ENCODE measurements around the gene CROT. TPM values are rescaled to one million over a fixed set of nuclear protein-coding genes. Genes with fewer than 3 reads are reported as not detected.
A peak's percentile ranks its signal among the peaks of the same experiment; 100 is the strongest.

The CROT gene
- total and polyA plus RNA-seq, 5 donors from 2014 or later: 5.8 to 12.4 (median 6.7) TPM

- Histone ChIP-seq H3K4me1 (ENCODE audit: control insufficient read depth, insufficient read depth, low read length, poor library complexity, severe bottlenecking) (no peaks in the 10 kb centered on the region), H3K36me3 (ENCODE audit: control insufficient read depth, insufficient read depth, low read length) (peaks cover 9% of the 10 kb centered on the region), H3K27ac (ENCODE audit: insufficient read depth, low read length, poor library complexity, severe bottlenecking) (no peak overlapping the region), H3K9me3 (ENCODE audit: control insufficient read depth in 2 of 2, low read length in 2 of 2) (peaks cover 20 to 38% of the 10 kb centered on the region in 2 experiments), H3K4me3 (ENCODE audit: low read depth, low read length) (no peak overlapping the region), H3K27me3 (ENCODE audit: control insufficient read depth, insufficient read depth, low read length) (no peaks in the 10 kb centered on the region)
- peaks cover 0 to 3% (median 0%) of the 10 kb centered on the region in 4 donors for H3K4me1 Mint-ChIP-seq
- peaks cover 55% of the 10 kb centered on the region for H3K36me3 Mint-ChIP-seq
- H3K4me3 Mint-ChIP-seq: no peak overlapping the region
- no peak overlapping the region for H3K27ac Mint-ChIP-seq
- H3K27me3 Mint-ChIP-seq: no peaks in the 10 kb centered on the region
- H3K9me3 Mint-ChIP-seq: peaks cover 2 to 37% (median 15%) of the 10 kb centered on the region in 7 donors
- ATAC-seq (ENCODE audit: low read depth in 2 of 2) (no peak), DNase-seq (no peak)
Observed at GRCh38 chr7:87330942-87331341, 14.5 kb upstream of the CROT start.

GRCh38 chr7:87331687-87332252 lies 13.7 kb upstream of the CROT start:
- Histone ChIP-seq H3K27me3 (ENCODE audit: control insufficient read depth, insufficient read depth, low read length) (no peaks in the 10 kb centered on the region), H3K27ac (ENCODE audit: insufficient read depth, low read length, poor library complexity, severe bottlenecking) (no peak overlapping the region), H3K4me3 (ENCODE audit: low read depth, low read length) (no peak overlapping the region), H3K4me1 (ENCODE audit: control insufficient read depth, insufficient read depth, low read length, poor library complexity, severe bottlenecking) (no peaks in the 10 kb centered on the region), H3K9me3 (ENCODE audit: control insufficient read depth in 2 of 2, low read length in 2 of 2) (peaks cover 20 to 35% of the 10 kb centered on the region in 2 experiments), H3K36me3 (ENCODE audit: control insufficient read depth, insufficient read depth, low read length) (peaks cover 9% of the 10 kb centered on the region)
- H3K27me3 Mint-ChIP-seq: no peaks in the 10 kb centered on the region
- no peak overlapping the region for H3K27ac Mint-ChIP-seq
- H3K36me3 Mint-ChIP-seq: peaks cover 56% of the 10 kb centered on the region
- peaks cover 0 to 3% (median 0%) of the 10 kb centered on the region in 4 donors for H3K4me1 Mint-ChIP-seq
- no peak for ATAC-seq (ENCODE audit: low read depth in 2 of 2)
- DNase-seq: no peak
- H3K9me3 Mint-ChIP-seq: peaks cover 2 to 35% (median 15%) of the 10 kb centered on the region in 7 donors
- H3K4me3 Mint-ChIP-seq: no peak overlapping the region

GRCh38 chr7:87332321-87332720 lies 13.1 kb upstream of the CROT start:
- DNase-seq (no peak), ATAC-seq (ENCODE audit: low read depth in 2 of 2) (no peak)
- Mint-ChIP-seq H3K4me3 (no peak overlapping the region), H3K27ac (no peak overlapping the region), H3K36me3 (peaks cover 53% of the 10 kb centered on the region), H3K27me3 (no peaks in the 10 kb centered on the region), H3K4me1 (no peaks in the 10 kb centered on the region), H3K9me3 (peaks cover 2 to 30% (median 11%) of the 10 kb centered on the region in 7 donors)
- Histone ChIP-seq H3K27me3 (ENCODE audit: control insufficient read depth, insufficient read depth, low read length) (no peaks in the 10 kb centered on the region), H3K27ac (ENCODE audit: insufficient read depth, low read length, poor library complexity, severe bottlenecking) (no peak overlapping the region), H3K4me3 (ENCODE audit: low read depth, low read length) (no peak overlapping the region), H3K36me3 (ENCODE audit: control insufficient read depth, insufficient read depth, low read length) (peaks cover 9% of the 10 kb centered on the region), H3K9me3 (ENCODE audit: control insufficient read depth in 2 of 2, low read length in 2 of 2) (peaks cover 18 to 29% of the 10 kb centered on the region in 2 experiments), H3K4me1 (ENCODE audit: control insufficient read depth, insufficient read depth, low read length, poor library complexity, severe bottlenecking) (no peaks in the 10 kb centered on the region)

- Mint-ChIP-seq H3K36me3 (peaks cover 49% of the 10 kb centered on the region), H3K9me3 (peaks cover 0 to 3% (median 0%) of the 10 kb centered on the region in 7 donors), H3K4me1 (peaks cover 0 to 4% (median 1%) of the 10 kb centered on the region in 4 donors), H3K27ac (no peak overlapping the region), H3K4me3 (no peak overlapping the region), H3K27me3 (no peaks in the 10 kb centered on the region)
- no peak overlapping the region for H3K4me3 ChIP-seq (ENCODE audit: low read depth, low read length)
- DNase-seq: no peak
- no peaks in the 10 kb centered on the region for H3K4me1 ChIP-seq (ENCODE audit: control insufficient read depth, insufficient read depth, low read length, poor library complexity, severe bottlenecking)
- H3K9me3 ChIP-seq (ENCODE audit: control insufficient read depth in 2 of 2, low read length in 2 of 2): no peaks in the 10 kb centered on the region
- ATAC-seq (ENCODE audit: low read depth in 2 of 2): no peak
- H3K27ac ChIP-seq (ENCODE audit: insufficient read depth, low read length, poor library complexity, severe bottlenecking): no peak overlapping the region
- peaks cover 11% of the 10 kb centered on the region for H3K36me3 ChIP-seq (ENCODE audit: control insufficient read depth, insufficient read depth, low read length)
- no peaks in the 10 kb centered on the region for H3K27me3 ChIP-seq (ENCODE audit: control insufficient read depth, insufficient read depth, low read length)
Observed at GRCh38 chr7:87336136-87336535, 9.3 kb upstream of the CROT start.

GRCh38 chr7:87337331-87337730 lies 8.1 kb upstream of the CROT start:
- ATAC-seq (ENCODE audit: low read depth in 2 of 2) (no peak), DNase-seq (no peak)
- no peaks in the 10 kb centered on the region for H3K9me3 ChIP-seq (ENCODE audit: control insufficient read depth in 2 of 2, low read length in 2 of 2)
- no peak overlapping the region for H3K4me3 Mint-ChIP-seq
- peaks cover 0 to 8% (median 5%) of the 10 kb centered on the region in 4 donors for H3K4me1 Mint-ChIP-seq
- H3K36me3 Mint-ChIP-seq: peaks cover 47% of the 10 kb centered on the region
- H3K9me3 Mint-ChIP-seq: peaks cover 0 to 3% (median 0%) of the 10 kb centered on the region in 7 donors
- H3K27ac ChIP-seq (ENCODE audit: insufficient read depth, low read length, poor library complexity, severe bottlenecking): no peak overlapping the region
- H3K4me1 ChIP-seq (ENCODE audit: control insufficient read depth, insufficient read depth, low read length, poor library complexity, severe bottlenecking): no peaks in the 10 kb centered on the region
- no peaks in the 10 kb centered on the region for H3K27me3 ChIP-seq (ENCODE audit: control insufficient read depth, insufficient read depth, low read length)
- H3K27ac Mint-ChIP-seq: no peak overlapping the region
- H3K36me3 ChIP-seq (ENCODE audit: control insufficient read depth, insufficient read depth, low read length): peaks cover 12% of the 10 kb centered on the region
- no peaks in the 10 kb centered on the region for H3K27me3 Mint-ChIP-seq
- no peak overlapping the region for H3K4me3 ChIP-seq (ENCODE audit: low read depth, low read length)

- peaks cover 11 to 23% (median 22%) of the 10 kb centered on the region in 4 donors for H3K4me1 Mint-ChIP-seq
- H3K27ac Mint-ChIP-seq: peak overlapping the region in 2 of 3 donors; percentile 18 to 27
- Histone ChIP-seq H3K27me3 (ENCODE audit: control insufficient read depth, insufficient read depth, low read length) (no peaks in the 10 kb centered on the region), H3K27ac (ENCODE audit: insufficient read depth, low read length, poor library complexity, severe bottlenecking) (no peak overlapping the region), H3K4me3 (ENCODE audit: low read depth, low read length) (no peak overlapping the region), H3K9me3 (ENCODE audit: control insufficient read depth in 2 of 2, low read length in 2 of 2) (no peaks in the 10 kb centered on the region), H3K4me1 (ENCODE audit: control insufficient read depth, insufficient read depth, low read length, poor library complexity, severe bottlenecking) (peaks cover 13% of the 10 kb centered on the region), H3K36me3 (ENCODE audit: control insufficient read depth, insufficient read depth, low read length) (peaks cover 12% of the 10 kb centered on the region)
- peaks cover 0 to 3% (median 0%) of the 10 kb centered on the region in 7 donors for H3K9me3 Mint-ChIP-seq
- DNase-seq (no peak), ATAC-seq (ENCODE audit: low read depth in 2 of 2) (no peak)
- H3K27me3 Mint-ChIP-seq: no peaks in the 10 kb centered on the region
- peaks cover 39% of the 10 kb centered on the region for H3K36me3 Mint-ChIP-seq
- H3K4me3 Mint-ChIP-seq: no peak overlapping the region
Observed at GRCh38 chr7:87339373-87339897, 6.0 kb upstream of the CROT start.

- Histone ChIP-seq H3K27ac (ENCODE audit: insufficient read depth, low read length, poor library complexity, severe bottlenecking) (no peak overlapping the region), H3K9me3 (ENCODE audit: control insufficient read depth in 2 of 2, low read length in 2 of 2) (no peaks in the 10 kb centered on the region), H3K4me1 (ENCODE audit: control insufficient read depth, insufficient read depth, low read length, poor library complexity, severe bottlenecking) (peaks cover 29% of the 10 kb centered on the region), H3K36me3 (ENCODE audit: control insufficient read depth, insufficient read depth, low read length) (peaks cover 12% of the 10 kb centered on the region), H3K27me3 (ENCODE audit: control insufficient read depth, insufficient read depth, low read length) (no peaks in the 10 kb centered on the region), H3K4me3 (ENCODE audit: low read depth, low read length) (no peak overlapping the region)
- Mint-ChIP-seq H3K27me3 (no peaks in the 10 kb centered on the region), H3K36me3 (peaks cover 23% of the 10 kb centered on the region), H3K4me3 (no peak overlapping the region), H3K4me1 (peaks cover 20 to 39% (median 33%) of the 10 kb centered on the region in 4 donors), H3K27ac (no peak overlapping the region), H3K9me3 (peaks cover 0 to 1% (median 0%) of the 10 kb centered on the region in 7 donors)
- no peak for ATAC-seq (ENCODE audit: low read depth in 2 of 2)
- peak in 1 of 3 donors; percentile 26 for DNase-seq
Observed at GRCh38 chr7:87341441-87341840, 4.0 kb upstream of the CROT start.

- Histone ChIP-seq H3K4me3 (ENCODE audit: low read depth, low read length) (no peak overlapping the region), H3K27ac (ENCODE audit: insufficient read depth, low read length, poor library complexity, severe bottlenecking) (no peak overlapping the region), H3K27me3 (ENCODE audit: control insufficient read depth, insufficient read depth, low read length) (no peaks in the 10 kb centered on the region), H3K36me3 (ENCODE audit: control insufficient read depth, insufficient read depth, low read length) (peaks cover 12% of the 10 kb centered on the region), H3K9me3 (ENCODE audit: control insufficient read depth in 2 of 2, low read length in 2 of 2) (no peaks in the 10 kb centered on the region), H3K4me1 (ENCODE audit: control insufficient read depth, insufficient read depth, low read length, poor library complexity, severe bottlenecking) (peaks cover 35% of the 10 kb centered on the region)
- H3K4me3 Mint-ChIP-seq: no peak overlapping the region
- peaks cover 20 to 47% (median 40%) of the 10 kb centered on the region in 4 donors for H3K4me1 Mint-ChIP-seq
- H3K27me3 Mint-ChIP-seq: no peaks in the 10 kb centered on the region
- peaks cover 18% of the 10 kb centered on the region for H3K36me3 Mint-ChIP-seq
- DNase-seq (no peak), ATAC-seq (ENCODE audit: low read depth in 2 of 2) (no peak)
- H3K27ac Mint-ChIP-seq: no peak overlapping the region
- H3K9me3 Mint-ChIP-seq: peaks cover 0 to 1% (median 0%) of the 10 kb centered on the region in 7 donors
Observed at GRCh38 chr7:87342231-87342630, 3.2 kb upstream of the CROT start.

Measured in CD4-positive, CD25-positive, alpha-beta regulatory T cell (primary cell).